Mesenteric fat pad (tissue), 1 donor: ENCODE measurements around the gene OR1I1. TPM values are rescaled to one million over a fixed set of nuclear protein-coding genes. Genes with fewer than 3 reads are reported as not detected.
"Not testable (repeated sequence)": the region's sequence is repeated elsewhere in the genome, so short reads cannot be mapped to it uniquely, and the experiment has no call there.

Source experiments
- DNase-seq: peaks from one replicate; pipeline ENCODE4 v3.0.0-alpha.2; 2020; ENCODE audit warnings: low spot score
- long read RNA-seq: library from polyadenylated mRNA; unstranded; transcript quantifications from one replicate; pipeline ENCODE4 v2.0.0, GENCODE V29; 2020
- total RNA-seq: library from RNA; stranded (reverse); fragmentation: NEBNext Ultra II Directional; extraction: Animal tissue kit (Norgen Biotek cat#: 25700); gene quantifications from one replicate; pipeline ENCODE4 v1.2.1, GENCODE V29; 2021
- donor health status: DM: yes; HTN: yes; CAD: no.

Gene OR1I1
- total RNA-seq: not detected
- long read RNA-seq: 0 reads

- DNase-seq: no peak
These were observed at the start of gene OR1I1 for GRCh38 chr19:15081911-15082310. TSS of gene OR1I1 (plus strand) at chr19:15082211. CDS start at chr19:15087066, 4,855 bp downstream.

DNA sequence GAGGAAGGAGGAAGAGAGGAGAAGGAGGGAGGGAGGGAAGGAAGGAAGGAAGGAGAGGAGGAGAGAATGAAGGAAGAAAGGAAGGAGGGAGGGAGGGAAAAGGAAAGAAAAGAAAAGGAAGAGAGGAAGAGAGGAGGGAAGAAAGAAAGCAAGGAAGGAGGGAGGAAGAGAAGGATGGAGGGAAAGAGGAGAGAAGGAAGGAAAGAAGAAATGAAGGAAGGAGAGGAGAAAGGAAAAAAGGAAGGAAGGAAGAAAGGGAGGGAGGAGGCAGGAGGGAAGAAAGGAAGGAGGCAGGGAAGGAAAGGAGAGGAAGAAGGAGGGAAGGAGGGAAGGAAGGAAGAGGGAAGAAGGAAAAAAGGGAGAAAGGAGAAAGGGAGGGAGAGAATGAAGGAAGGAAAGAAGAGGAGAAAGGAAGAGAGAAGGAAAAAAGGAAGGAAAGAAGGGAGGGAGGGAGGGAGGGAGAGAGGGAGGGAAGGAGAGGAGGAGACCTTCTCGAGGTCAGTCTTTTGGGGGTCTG is 46.2 kb upstream of the OR1I1 start:
- no peak for DNase-seq

- DNase-seq: no peak
These were observed 44.4 kb upstream of the OR1I1 start for GRCh38 chr19:15037586-15037985.

DNA sequence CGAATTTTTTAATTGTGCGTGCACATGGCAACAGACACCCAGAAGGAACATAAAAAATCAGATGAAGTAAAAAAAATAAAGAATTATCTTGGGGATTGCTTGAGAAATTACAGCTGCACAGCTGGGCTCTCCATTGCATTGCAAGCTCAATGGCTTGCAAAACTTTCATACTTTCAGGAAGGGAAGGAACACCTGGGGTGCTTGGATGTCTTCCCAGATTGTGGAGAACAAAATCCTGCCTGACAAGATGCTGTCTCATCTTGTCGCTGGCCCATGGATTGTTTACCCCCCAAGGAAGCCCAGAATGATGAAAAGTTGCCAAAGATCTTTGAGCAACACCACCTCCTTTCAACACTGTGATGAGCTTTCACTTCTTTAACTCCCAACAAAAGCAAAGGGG is 43.7 kb upstream of the OR1I1 start:
- DNase-seq: no peak

GRCh38 chr19:15042003-15042402 is 40.0 kb upstream of the OR1I1 start:
- DNase-seq: no peak

- DNase-seq: no peak
These were observed 39.2 kb upstream of the OR1I1 start for GRCh38 chr19:15042826-15043225.

- DNase-seq: no peak
These were observed 36.5 kb upstream of the OR1I1 start for GRCh38 chr19:15045506-15045905.

GRCh38 chr19:15047680-15048079 is 34.3 kb upstream of the OR1I1 start:
- DNase-seq: no peak

GRCh38 chr19:15048128-15048527 is 33.9 kb upstream of the OR1I1 start:
- no peak for DNase-seq

DNA sequence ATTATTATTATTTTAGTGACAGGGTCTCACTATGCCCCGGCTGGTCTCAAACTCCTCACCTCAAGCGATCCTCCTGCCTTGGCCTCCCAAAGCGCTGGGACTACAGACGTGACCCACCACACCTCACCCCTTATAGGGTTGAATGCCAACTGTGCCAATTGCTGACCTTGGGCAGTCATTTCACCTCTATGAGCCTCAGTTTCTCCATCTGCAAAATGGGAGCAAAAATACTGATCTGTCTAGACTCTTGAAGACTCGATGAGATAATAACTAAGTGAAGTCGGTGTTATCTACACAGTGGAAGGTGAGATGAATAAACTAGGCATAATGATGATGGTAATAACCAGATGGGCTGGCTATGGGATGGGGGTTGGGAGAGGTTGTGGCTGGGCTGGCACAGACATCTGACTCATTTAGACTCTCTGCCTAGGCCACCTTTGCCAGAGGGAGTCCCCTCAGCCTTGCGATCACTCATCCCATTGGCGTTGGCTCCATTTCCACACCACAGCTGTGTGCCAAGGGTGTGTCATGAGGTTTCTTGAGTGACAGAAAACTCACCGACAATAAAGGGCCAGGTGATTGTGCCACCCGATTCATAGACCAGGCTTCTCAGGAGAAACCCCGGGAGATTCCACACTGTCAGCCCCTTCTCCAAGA is 33.0 kb upstream of the OR1I1 start, which contains the start of gene CASP14:
TSS of gene CASP14 (plus strand) at position 596 of the 657 bp plus-strand sequence. CDS start 2,772 bp downstream, outside the sequence.
- no peak for DNase-seq

- DNase-seq: no peak
These were observed 31.4 kb upstream of the OR1I1 start for GRCh38 chr19:15050639-15051038.

GRCh38 chr19:15062036-15062435 is 20.0 kb upstream of the OR1I1 start:
- DNase-seq: no peak

- peak; percentile 24 for DNase-seq
These were observed 11.6 kb upstream of the OR1I1 start for GRCh38 chr19:15070386-15070785.

DNA sequence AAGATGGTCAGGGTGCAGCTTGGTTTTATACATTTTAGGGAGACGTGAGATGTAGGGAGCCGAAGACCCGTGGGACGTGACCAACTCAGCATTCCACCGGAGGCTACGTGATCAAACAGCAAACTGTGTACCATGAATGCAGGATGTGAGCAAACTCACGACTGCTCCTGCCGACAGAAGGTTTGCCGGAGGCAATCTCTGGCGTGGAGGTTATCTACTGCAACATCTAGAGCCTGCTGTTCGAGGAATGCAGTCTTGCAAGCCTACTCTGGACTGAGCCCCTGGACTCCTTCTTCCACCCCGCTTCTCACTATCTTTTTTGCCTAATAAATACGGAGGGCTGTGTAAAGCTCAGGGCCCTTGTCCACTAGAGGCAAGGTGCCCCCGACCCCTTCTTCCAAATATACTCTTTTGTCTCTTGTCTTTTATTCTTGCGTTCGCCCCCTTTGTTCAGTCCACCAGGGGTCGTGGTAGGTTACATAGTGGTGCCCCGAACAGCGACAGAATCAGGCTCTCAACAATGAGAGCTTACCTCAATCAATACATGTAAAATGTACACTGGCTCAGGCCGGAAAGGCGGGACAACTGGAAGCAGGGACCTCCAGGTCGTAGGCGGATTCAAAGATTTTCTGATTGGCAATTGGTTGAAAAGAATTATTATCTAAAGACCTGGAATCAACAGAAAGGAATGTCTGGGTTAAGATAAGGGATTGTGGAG is 8.9 kb upstream of the OR1I1 start:
- DNase-seq: no peak

DNA sequence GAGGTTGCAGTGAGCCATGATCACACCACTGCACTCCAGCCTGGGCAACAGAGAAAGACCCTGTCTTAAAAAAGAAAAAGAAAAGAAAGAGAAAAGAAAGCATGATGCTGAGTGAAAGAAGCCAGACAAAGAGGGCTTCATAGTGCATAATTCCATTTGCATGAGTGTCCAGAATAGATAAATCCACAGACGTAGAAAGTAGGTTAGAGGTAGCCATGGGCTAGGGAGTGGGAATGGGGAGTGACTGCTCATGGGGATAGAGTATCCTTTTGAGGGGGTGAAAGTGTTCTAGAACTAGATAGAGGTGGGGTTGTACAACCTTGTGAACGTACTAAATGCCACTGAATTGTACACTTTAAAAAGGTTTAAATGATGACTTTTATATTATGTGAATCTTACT is 7.6 kb upstream of the OR1I1 start:
- no peak for DNase-seq

GRCh38 chr19:15075806-15076205 is 6.2 kb upstream of the OR1I1 start:
- no peak for DNase-seq

DNA sequence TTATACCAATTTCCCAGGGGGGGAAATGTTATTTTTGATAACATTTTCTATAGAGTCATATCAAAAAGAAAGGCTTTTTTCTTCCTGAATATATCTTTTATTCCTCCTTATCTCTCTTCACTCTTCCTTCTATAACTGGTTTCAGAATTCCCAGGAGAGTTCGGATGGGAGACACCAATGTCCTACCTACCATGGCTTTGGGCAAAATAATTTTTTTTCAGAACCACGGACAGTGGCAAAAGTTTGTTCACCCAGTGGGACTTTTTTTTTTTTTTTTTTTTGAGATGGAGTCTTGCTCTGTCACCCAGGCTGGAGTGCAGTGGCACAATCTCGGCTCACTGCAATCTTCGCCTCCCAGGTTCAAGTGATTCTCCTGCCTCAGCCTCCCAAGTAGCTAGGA is 2.0 kb upstream of the OR1I1 start:
- DNase-seq: not testable (repeated sequence)

GRCh38 chr19:15087182-15087581 is 5.2 kb downstream of the OR1I1 start:
- no peak for DNase-seq

GRCh38 chr19:15091918-15092753 is 10.1 kb downstream of the OR1I1 start:
- no peak for DNase-seq

DNA sequence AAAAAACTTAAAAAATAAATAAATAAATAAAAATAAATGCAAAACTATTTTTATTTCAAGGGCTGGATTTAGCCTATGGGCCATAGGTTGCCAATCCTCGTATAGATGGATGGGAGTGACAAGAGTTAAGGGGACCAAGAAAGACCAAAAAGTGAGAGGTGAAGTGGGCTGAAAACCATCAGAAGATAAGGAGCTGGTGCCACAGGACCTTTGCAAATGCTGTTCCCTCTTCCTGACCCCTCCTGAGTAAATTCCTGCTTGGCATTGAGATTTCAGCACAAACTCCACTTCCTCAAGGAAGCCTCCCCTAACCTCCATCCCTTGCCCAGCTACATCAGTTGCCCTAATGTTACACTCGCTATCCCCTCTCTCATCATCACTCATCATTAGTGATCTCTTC is 11.0 kb downstream of the OR1I1 start:
- no peak for DNase-seq

GRCh38 chr19:15096223-15096622 is 14.2 kb downstream of the OR1I1 start:
- DNase-seq: no peak

DNA sequence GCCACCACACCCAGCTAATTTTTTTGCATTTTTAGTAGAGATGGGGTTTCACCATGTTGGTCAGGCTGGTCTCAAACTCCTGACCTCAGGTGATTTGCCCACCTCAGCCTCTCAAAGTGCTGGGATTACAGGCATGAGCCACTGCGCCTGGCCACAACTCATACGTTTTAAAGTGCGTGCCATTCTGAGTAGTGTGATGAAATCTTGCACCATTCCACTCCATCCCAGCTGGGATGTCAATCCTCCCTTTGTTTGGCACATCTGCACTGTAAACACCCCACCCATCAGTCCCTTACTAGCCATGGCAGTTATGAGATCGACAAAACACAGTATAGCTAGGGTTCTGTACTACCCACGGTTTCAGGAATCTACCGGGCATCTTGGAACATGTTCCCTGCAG is 16.0 kb downstream of the OR1I1 start:
- not testable (repeated sequence) for DNase-seq
